ENCODE measurements around the gene MAD2L1. TPM values are rescaled to one million over a fixed set of nuclear protein-coding genes. Genes with fewer than 3 reads are reported as not detected.

The MAD2L1 gene
- total RNA-seq, 1 experiment from 2014 or later, result 43.7 TPM

- CTCF ChIA-PET, result no interaction called here
- H3K27me3 ChIP-seq (ENCODE audit: control insufficient read depth, insufficient read depth, low read length), result no peaks in the 10 kb centered on the region
- no peak overlapping the region for H3K4me3 ChIP-seq (ENCODE audit: low read depth in 2 of 2, low read length in 2 of 2)
- in situ Hi-C loops (cut with HindIII; ENCODE audit: low pct_unique_long_range_greater_than_20kb, low sequenced_read_pairs), result no loop called here
- TF ChIP-seq POLR2AphosphoS5 (IDR thresholded peaks at IDR 0.05; ENCODE audit: low read depth, low read length) (no peak), SIN3A (IDR thresholded peaks at IDR 0.05; ENCODE audit: borderline replicate concordance, insufficient read depth, low read depth, low read length) (no peak), TCF7L2 (IDR thresholded peaks at IDR 0.05; ENCODE audit: low read depth, low read length) (no peak), CTCF (IDR thresholded peaks at IDR 0.05) (no peak)
- TF ChIP-seq, protein P1, sequence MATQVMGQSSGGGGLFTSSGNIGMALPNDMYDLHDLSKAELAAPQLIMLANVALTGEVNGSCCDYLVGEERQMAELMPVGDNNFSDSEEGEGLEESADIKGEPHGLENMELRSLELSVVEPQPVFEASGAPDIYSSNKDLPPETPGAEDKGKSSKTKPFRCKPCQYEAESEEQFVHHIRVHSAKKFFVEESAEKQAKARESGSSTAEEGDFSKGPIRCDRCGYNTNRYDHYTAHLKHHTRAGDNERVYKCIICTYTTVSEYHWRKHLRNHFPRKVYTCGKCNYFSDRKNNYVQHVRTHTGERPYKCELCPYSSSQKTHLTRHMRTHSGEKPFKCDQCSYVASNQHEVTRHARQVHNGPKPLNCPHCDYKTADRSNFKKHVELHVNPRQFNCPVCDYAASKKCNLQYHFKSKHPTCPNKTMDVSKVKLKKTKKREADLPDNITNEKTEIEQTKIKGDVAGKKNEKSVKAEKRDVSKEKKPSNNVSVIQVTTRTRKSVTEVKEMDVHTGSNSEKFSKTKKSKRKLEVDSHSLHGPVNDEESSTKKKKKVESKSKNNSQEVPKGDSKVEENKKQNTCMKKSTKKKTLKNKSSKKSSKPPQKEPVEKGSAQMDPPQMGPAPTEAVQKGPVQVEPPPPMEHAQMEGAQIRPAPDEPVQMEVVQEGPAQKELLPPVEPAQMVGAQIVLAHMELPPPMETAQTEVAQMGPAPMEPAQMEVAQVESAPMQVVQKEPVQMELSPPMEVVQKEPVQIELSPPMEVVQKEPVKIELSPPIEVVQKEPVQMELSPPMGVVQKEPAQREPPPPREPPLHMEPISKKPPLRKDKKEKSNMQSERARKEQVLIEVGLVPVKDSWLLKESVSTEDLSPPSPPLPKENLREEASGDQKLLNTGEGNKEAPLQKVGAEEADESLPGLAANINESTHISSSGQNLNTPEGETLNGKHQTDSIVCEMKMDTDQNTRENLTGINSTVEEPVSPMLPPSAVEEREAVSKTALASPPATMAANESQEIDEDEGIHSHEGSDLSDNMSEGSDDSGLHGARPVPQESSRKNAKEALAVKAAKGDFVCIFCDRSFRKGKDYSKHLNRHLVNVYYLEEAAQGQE (IDR thresholded peaks at IDR 0.05; ENCODE audit: insufficient read depth in 1 of 2, low read depth in 2 of 2, low read length in 1 of 2), result no peak
- H3K4me1 ChIP-seq (ENCODE audit: control insufficient read depth, insufficient read depth, low read length), result no peaks in the 10 kb centered on the region
- H3K27ac ChIP-seq (ENCODE audit: low read length), result no peak overlapping the region
- DNase-seq (ENCODE audit: low read depth, low spot score) (no peak), ATAC-seq (no peak)
- intact Hi-C loops (cut with micrococcal nuclease; ENCODE audit: unreplicated experiment), result no loop called here
- POLR2A ChIA-PET, result no interaction called here
- no peaks in the 10 kb centered on the region for H3K36me3 ChIP-seq (ENCODE audit: control insufficient read depth, insufficient read depth, low read length)
- H3K9me3 ChIP-seq (ENCODE audit: control insufficient read depth, insufficient read depth, low read depth, low read length), result no peaks in the 10 kb centered on the region
- no TSS peak for BruUV-seq (replicated peaks)
Measured at GRCh38 chr4:120078216-120078615, 11.6 kb upstream of the MAD2L1 start.

DNA sequence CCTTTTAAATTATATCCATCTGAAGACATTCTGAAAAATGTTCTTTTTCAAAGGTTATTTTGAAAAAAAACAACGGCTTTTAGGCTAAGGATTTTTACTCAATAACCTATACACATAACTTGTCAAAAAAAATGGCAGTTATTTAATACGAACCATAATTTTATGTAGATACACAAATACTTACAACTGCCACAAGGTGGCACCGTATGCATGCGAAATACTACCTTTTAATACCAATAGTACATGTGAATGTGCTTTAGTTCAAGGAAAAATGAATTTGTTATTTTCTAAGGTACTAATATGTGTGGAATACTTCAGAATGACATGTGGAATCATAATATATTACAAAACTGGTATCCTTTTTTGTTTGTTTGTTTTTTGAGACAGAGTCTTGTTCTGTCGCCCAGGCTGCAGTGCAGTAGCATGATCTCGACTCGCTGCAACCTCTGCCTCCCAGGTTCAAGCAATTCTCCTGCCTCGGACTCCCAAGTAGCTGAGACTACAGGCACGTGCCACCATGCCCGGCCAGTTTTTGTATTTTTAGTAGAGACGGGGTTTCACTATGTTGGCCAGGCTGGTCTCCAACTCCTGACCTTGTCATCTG, 4.6 kb upstream of the MAD2L1 start:
- CTCF ChIA-PET, result no interaction called here
- DNase-seq (ENCODE audit: low read depth, low spot score), result peak; percentile 33
- no TSS peak for BruUV-seq (replicated peaks)
- TF ChIP-seq TCF7L2 (IDR thresholded peaks at IDR 0.05; ENCODE audit: low read depth, low read length) (no peak), CTCF (IDR thresholded peaks at IDR 0.05) (peak; percentile 54; the same call in 1 of the 2 replicates), SIN3A (IDR thresholded peaks at IDR 0.05; ENCODE audit: borderline replicate concordance, insufficient read depth, low read depth, low read length) (no peak), POLR2AphosphoS5 (IDR thresholded peaks at IDR 0.05; ENCODE audit: low read depth, low read length) (no peak)
- Histone ChIP-seq H3K4me3 (ENCODE audit: low read depth in 2 of 2, low read length in 2 of 2) (no peak overlapping the region), H3K27me3 (ENCODE audit: control insufficient read depth, insufficient read depth, low read length) (no peaks in the 10 kb centered on the region), H3K4me1 (ENCODE audit: control insufficient read depth, insufficient read depth, low read length) (peaks cover 29% of the 10 kb centered on the region; the same call in 1 of the 2 replicates), H3K9me3 (ENCODE audit: control insufficient read depth, insufficient read depth, low read depth, low read length) (no peaks in the 10 kb centered on the region), H3K36me3 (ENCODE audit: control insufficient read depth, insufficient read depth, low read length) (no peaks in the 10 kb centered on the region; the same call in 1 of the 2 replicates), H3K27ac (ENCODE audit: low read length) (no peak overlapping the region)
- in situ Hi-C loops (cut with HindIII; ENCODE audit: low pct_unique_long_range_greater_than_20kb, low sequenced_read_pairs) (no loop called here), intact Hi-C loops (cut with micrococcal nuclease; ENCODE audit: unreplicated experiment) (loop anchor here (5.0 kb wide), 1 partner anchor 1026 kb away; no protein-coding TSS in a partner anchor)
- POLR2A ChIA-PET, result no interaction called here
- ATAC-seq, result no peak

All from Panc1 (cell line).